ENCODE data around the gene CALCB. TPM values are rescaled to one million over a fixed set of nuclear protein-coding genes. Genes with fewer than 3 reads are reported as not detected.

Gene CALCB
- total RNA-seq, 2 donors from 2014 or later, result 4.2 to 11.5 TPM

GRCh38 chr11:15123849-15124248 is 50.5 kb downstream of the CALCB start:
- ATAC-seq (no peak), DNase-seq (no peak)
- TF ChIP-seq POLR2A (IDR thresholded peaks at IDR 0.05), result no peak
- TF ChIP-seq CTCF (IDR thresholded peaks at IDR 0.05), result no peak
- H3K9me3 ChIP-seq, result no peaks in the 10 kb centered on the region
- no peaks in the 10 kb centered on the region for H3K4me1 ChIP-seq
- WGBS, 2 donors, result 67 to 93% methylated on average over 1 of the region's 1 CpG
- H3K27me3 ChIP-seq, result no peaks in the 10 kb centered on the region
- H3K4me3 ChIP-seq, result no peak overlapping the region
- intact Hi-C loops (cut with DNase I), result no loop called here
- no peaks in the 10 kb centered on the region for H3K36me3 ChIP-seq (replicated peaks in 1 of 2; ENCODE audit: insufficient read depth in 1 of 2, low read depth in 2 of 2)
- H3K27ac ChIP-seq, result no peak overlapping the region

GRCh38 chr11:15124528-15124927 is 51.1 kb downstream of the CALCB start:
- H3K4me1 ChIP-seq, result no peaks in the 10 kb centered on the region
- H3K9me3 ChIP-seq, result no peaks in the 10 kb centered on the region
- 82 to 85% methylated on average over 2 of the region's 2 CpGs for WGBS, 2 donors
- H3K27me3 ChIP-seq, result no peaks in the 10 kb centered on the region
- no peak overlapping the region for H3K4me3 ChIP-seq
- no peak overlapping the region for H3K27ac ChIP-seq
- TF ChIP-seq CTCF (IDR thresholded peaks at IDR 0.05) (no peak), POLR2A (IDR thresholded peaks at IDR 0.05) (no peak)
- H3K36me3 ChIP-seq (replicated peaks in 1 of 2; ENCODE audit: insufficient read depth in 1 of 2, low read depth in 2 of 2), result no peaks in the 10 kb centered on the region
- intact Hi-C loops (cut with DNase I), result no loop called here
- no peak for ATAC-seq
- no peak for DNase-seq

- Histone ChIP-seq H3K36me3 (replicated peaks in 1 of 2; ENCODE audit: insufficient read depth in 1 of 2, low read depth in 2 of 2) (no peaks in the 10 kb centered on the region), H3K4me1 (no peaks in the 10 kb centered on the region), H3K27me3 (no peaks in the 10 kb centered on the region), H3K9me3 (no peaks in the 10 kb centered on the region), H3K4me3 (no peak overlapping the region), H3K27ac (no peak overlapping the region)
- TF ChIP-seq POLR2A (IDR thresholded peaks at IDR 0.05) (no peak), CTCF (IDR thresholded peaks at IDR 0.05) (no peak)
- 84 to 87% methylated on average over 6 of the region's 6 CpGs for WGBS, 2 donors
- DNase-seq (no peak), ATAC-seq (no peak)
- intact Hi-C loops (cut with DNase I), result no loop called here
Measured at GRCh38 chr11:15127341-15127740, 53.9 kb downstream of the CALCB start.

Other genes with a start within 250 kb of the CALCB start
- 10 to 100 TPM in 1 of 2 donors, 1 to 10 TPM in 1; 7.6 to 29.1 TPM for gene CYP2R1, start 181.4 kb upstream of the CALCB start, total RNA-seq
- not detected for gene CALCA, start 101.2 kb upstream of the CALCB start, total RNA-seq
- 1 to 10 TPM in 1 of 2 donors, under 1 TPM in 1; 0.52 to 3.6 TPM for gene INSC, start 41.3 kb downstream of the CALCB start, total RNA-seq